Lower lobe of right lung (tissue), 2 donors: ENCODE results near the gene FERMT3. TPM values are rescaled to one million over a fixed set of nuclear protein-coding genes. Genes with fewer than 3 reads are reported as not detected.

Source experiments
- ATAC-seq, 2 donors: fragments of 200-7000 bp; cut with Tn5 transposase; one replicate each; pipeline ENCODE4 v1.9.1; 2020 to 2022; ENCODE audit warnings: mild to moderate bottlenecking in 2 of 2, moderate library complexity in 2 of 2
- DNase-seq: peaks from one replicate; pipeline ENCODE4 v3.0.0-alpha.2; 2020
- H3K27ac ChIP-seq: fragments of 200-600 bp; one replicate; pipeline ENCODE4 v1.8.0; 2022
- H3K27me3 ChIP-seq: fragments of 200-600 bp; one replicate; pipeline ENCODE4 v1.8.0; 2022; ENCODE audit warnings: low read depth
- H3K36me3 ChIP-seq: fragments of 200-600 bp; one replicate; pipeline ENCODE4 v1.8.0; 2022; ENCODE audit warnings: mild to moderate bottlenecking
- H3K4me1 ChIP-seq: fragments of 200-600 bp; one replicate; pipeline ENCODE4 v1.8.0; 2022
- H3K4me3 ChIP-seq: fragments of 200-600 bp; one replicate; pipeline ENCODE4 v1.8.0; 2022; ENCODE audit warnings: mild to moderate bottlenecking
- H3K9me3 ChIP-seq: fragments of 200-600 bp; one replicate; pipeline ENCODE4 v1.8.0; 2022
- CTCF ChIP-seq: fragments of 200-600 bp; IDR thresholded peaks from one replicate; pipeline ENCODE4 v1.8.0; 2022; ENCODE audit warnings: antibody characterized with exemption, mild to moderate bottlenecking
- intact Hi-C: fragments of 100-400 bp; cut with DNase I; formaldehyde crosslinking; loops from one replicate; pipeline ENCODE4 v1.11.0; 2022
- total RNA-seq: library from RNA; stranded (reverse); fragmentation: NEBNext Ultra II Directional; extraction: Animal tissue kit (Norgen Biotek cat#: 25700); gene quantifications from one replicate; pipeline ENCODE4 v1.2.1, GENCODE V29; 2021
- donor health status: DM: no; HTN: yes; CAD: no; lungs with severe emphysema.

FERMT3 gene
- total RNA-seq, 1 donor from 2014 or later, result 92.0 TPM

- H3K9me3 ChIP-seq, result no peaks in the 10 kb centered on the region
- H3K4me1 ChIP-seq, result peaks cover 13% of the 10 kb centered on the region
- ATAC-seq, result no peak
- no peak overlapping the region for H3K27ac ChIP-seq
- H3K4me3 ChIP-seq, result no peak overlapping the region
- H3K36me3 ChIP-seq, result no peaks in the 10 kb centered on the region
- no peaks in the 10 kb centered on the region for H3K27me3 ChIP-seq
- no peak for DNase-seq
- intact Hi-C loops, result no loop called here
- TF ChIP-seq CTCF, result no peak
These were observed 29.8 kb upstream of the FERMT3 start for GRCh38 chr11:64176751-64177150.

- intact Hi-C loops, result no loop called here
- no peak for DNase-seq
- Histone ChIP-seq H3K9me3 (no peaks in the 10 kb centered on the region), H3K4me3 (no peak overlapping the region), H3K27me3 (no peaks in the 10 kb centered on the region), H3K4me1 (peaks cover 21% of the 10 kb centered on the region), H3K36me3 (no peaks in the 10 kb centered on the region), H3K27ac (no peak overlapping the region)
- no peak for TF ChIP-seq CTCF
- ATAC-seq, result no peak
These were observed 28.3 kb upstream of the FERMT3 start for GRCh38 chr11:64178203-64178602.

- no peaks in the 10 kb centered on the region for H3K27me3 ChIP-seq
- no peak for ATAC-seq
- H3K36me3 ChIP-seq, result no peaks in the 10 kb centered on the region
- no peak for TF ChIP-seq CTCF
- no peaks in the 10 kb centered on the region for H3K9me3 ChIP-seq
- H3K27ac ChIP-seq, result no peak overlapping the region
- peaks cover 30% of the 10 kb centered on the region for H3K4me1 ChIP-seq
- intact Hi-C loops, result no loop called here
- no peak for DNase-seq
- no peak overlapping the region for H3K4me3 ChIP-seq
These were observed 27.4 kb upstream of the FERMT3 start for GRCh38 chr11:64178951-64179639.

GRCh38 chr11:64180891-64181290 is 25.6 kb upstream of the FERMT3 start:
- H3K4me1 ChIP-seq, result peaks cover 38% of the 10 kb centered on the region
- H3K27ac ChIP-seq, result peak overlapping the region; percentile 74
- no peaks in the 10 kb centered on the region for H3K9me3 ChIP-seq
- no peak overlapping the region for H3K4me3 ChIP-seq
- TF ChIP-seq CTCF, result no peak
- H3K36me3 ChIP-seq, result no peaks in the 10 kb centered on the region
- intact Hi-C loops, result no loop called here
- DNase-seq (no peak), ATAC-seq (no peak)
- no peaks in the 10 kb centered on the region for H3K27me3 ChIP-seq

- H3K27me3 ChIP-seq, result no peaks in the 10 kb centered on the region
- TF ChIP-seq CTCF, result no peak
- ATAC-seq (peak; percentile 61 to 63), DNase-seq (peak; percentile 92)
- no peaks in the 10 kb centered on the region for H3K36me3 ChIP-seq
- intact Hi-C loops, result no loop called here
- peaks cover 38% of the 10 kb centered on the region for H3K4me1 ChIP-seq
- peak overlapping the region; percentile 12 for H3K4me3 ChIP-seq
- peak overlapping the region; percentile 74 for H3K27ac ChIP-seq
- H3K9me3 ChIP-seq, result no peaks in the 10 kb centered on the region
These were observed 24.8 kb upstream of the FERMT3 start for GRCh38 chr11:64181506-64182411.
